Breast epithelium (tissue), 3 donors: ENCODE data around the gene RPL28.

Experiments used
- POLR2A ChIP-seq: fragments of 450-650 bp; IDR thresholded peaks from one replicate; pipeline ENCODE4 v1.6.1; 2016; ENCODE audit warnings: antibody characterized with exemption, mild to moderate bottlenecking, moderate library complexity
- POLR2AphosphoS5 ChIP-seq, 3 donors: sonication (generic); formaldehyde crosslinking; IDR thresholded peaks; one replicate each; pipeline ENCODE4 v1.6.1; 2017; ENCODE audit warnings: antibody characterized with exemption in 3 of 3
- TF ChIP-seq, protein P1 (sequence below), 3 donors: fragments of 450-650 bp; IDR thresholded peaks; one replicate each; pipeline ENCODE4 v1.5.1; 2016 to 2017; ENCODE audit warnings: antibody characterized with exemption in 3 of 3, mild to moderate bottlenecking in 3 of 3, moderate library complexity in 3 of 3

DNA sequence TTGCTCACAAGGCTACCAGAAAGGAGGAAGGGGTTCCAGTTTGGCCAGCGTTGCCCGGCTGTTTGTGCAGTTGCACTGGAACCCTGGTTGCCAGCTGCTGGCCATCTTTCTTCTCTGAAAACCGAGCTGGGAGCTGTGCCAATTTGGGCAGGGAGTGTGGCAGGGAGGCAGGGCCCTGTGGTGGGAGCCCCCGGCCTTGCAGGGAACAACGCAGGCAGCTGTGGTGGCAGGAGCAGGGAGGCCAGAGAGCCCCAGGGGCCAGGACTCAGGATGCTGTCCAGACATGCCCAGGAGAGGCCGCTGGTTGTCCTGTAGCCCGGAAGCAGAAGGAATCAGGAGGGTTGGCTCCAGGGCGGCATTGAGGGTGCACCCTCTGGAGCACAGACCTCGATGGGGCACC, 41.3 kb upstream of the RPL28 start:
- TF ChIP-seq, protein P1, sequence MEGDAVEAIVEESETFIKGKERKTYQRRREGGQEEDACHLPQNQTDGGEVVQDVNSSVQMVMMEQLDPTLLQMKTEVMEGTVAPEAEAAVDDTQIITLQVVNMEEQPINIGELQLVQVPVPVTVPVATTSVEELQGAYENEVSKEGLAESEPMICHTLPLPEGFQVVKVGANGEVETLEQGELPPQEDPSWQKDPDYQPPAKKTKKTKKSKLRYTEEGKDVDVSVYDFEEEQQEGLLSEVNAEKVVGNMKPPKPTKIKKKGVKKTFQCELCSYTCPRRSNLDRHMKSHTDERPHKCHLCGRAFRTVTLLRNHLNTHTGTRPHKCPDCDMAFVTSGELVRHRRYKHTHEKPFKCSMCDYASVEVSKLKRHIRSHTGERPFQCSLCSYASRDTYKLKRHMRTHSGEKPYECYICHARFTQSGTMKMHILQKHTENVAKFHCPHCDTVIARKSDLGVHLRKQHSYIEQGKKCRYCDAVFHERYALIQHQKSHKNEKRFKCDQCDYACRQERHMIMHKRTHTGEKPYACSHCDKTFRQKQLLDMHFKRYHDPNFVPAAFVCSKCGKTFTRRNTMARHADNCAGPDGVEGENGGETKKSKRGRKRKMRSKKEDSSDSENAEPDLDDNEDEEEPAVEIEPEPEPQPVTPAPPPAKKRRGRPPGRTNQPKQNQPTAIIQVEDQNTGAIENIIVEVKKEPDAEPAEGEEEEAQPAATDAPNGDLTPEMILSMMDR (IDR thresholded peaks at IDR 0.05), result no peak
- TF ChIP-seq POLR2A, result no peak
- no peak for TF ChIP-seq POLR2AphosphoS5 (IDR thresholded peaks at IDR 0.05)
